Breast epithelium (tissue), 4 donors: ENCODE measurements around the gene MAF. TPM values are rescaled to one million over a fixed set of nuclear protein-coding genes. Genes with fewer than 3 reads are reported as not detected.

ENCODE experiments used
- DNase-seq, 2 donors: peaks; one replicate each; pipeline ENCODE4 v3.0.0-alpha.2; 2019; ENCODE audit warnings: low spot score in 2 of 2
- H3K27ac ChIP-seq, 2 donors: fragments of 200-600 bp; sonication (generic) in 1 of 2; one replicate each; pipeline ENCODE4 v1.5.1; 2016 to 2019; ENCODE audit warnings: mild to moderate bottlenecking in 1 of 2
- H3K27me3 ChIP-seq, 2 donors: fragments of 200-600 bp; sonication (generic) in 1 of 2; one replicate each; pipeline versions ENCODE4 v1.5.1 to v1.6.0; 2017 to 2019; ENCODE audit warnings: control low read depth in 1 of 2, mild to moderate bottlenecking in 1 of 2
- H3K36me3 ChIP-seq: fragments of 200-600 bp; one replicate; pipeline ENCODE4 v1.5.1; 2019
- H3K4me1 ChIP-seq, 2 donors: fragments of 200-600 bp; sonication (generic); one replicate each; pipeline ENCODE4 v1.5.1; 2016 to 2019; ENCODE audit warnings: control low read depth in 1 of 2
- H3K4me3 ChIP-seq, 3 donors: fragments of 200-600 bp; sonication (generic); 1 replicate in 2 of 3; 2 replicates in 1 of 3; pipeline ENCODE4 v1.5.1; 2016 to 2019; ENCODE audit warnings: mild to moderate bottlenecking in 3 of 3, moderate library complexity in 2 of 3
- H3K9me3 ChIP-seq, 2 donors: fragments of 200-600 bp; sonication (generic) in 1 of 2; one replicate each; pipeline ENCODE4 v1.5.1; 2016 to 2019; ENCODE audit warnings: control low read depth in 1 of 2
- CTCF ChIP-seq, 3 donors: fragments of 450-650 bp; IDR thresholded peaks; one replicate each; pipeline ENCODE4 v1.5.1; 2016 to 2017; ENCODE audit warnings: antibody characterized with exemption in 3 of 3, mild to moderate bottlenecking in 3 of 3, moderate library complexity in 3 of 3
- POLR2A ChIP-seq: fragments of 450-650 bp; IDR thresholded peaks from one replicate; pipeline ENCODE4 v1.6.1; 2016; ENCODE audit warnings: antibody characterized with exemption, mild to moderate bottlenecking, moderate library complexity
- POLR2AphosphoS5 ChIP-seq, 3 donors: sonication (generic); formaldehyde crosslinking; IDR thresholded peaks; one replicate each; pipeline ENCODE4 v1.6.1; 2017; ENCODE audit warnings: antibody characterized with exemption in 3 of 3
- intact Hi-C: fragments of 100-400 bp; cut with DNase I; formaldehyde crosslinking; loops from one replicate; pipeline ENCODE4 v1.15.1; 2023; ENCODE audit warnings: low total_unique reads
- total RNA-seq, 3 donors: library from RNA; depleted of rRNA; stranded (reverse); fragments of >200 nt; gene quantifications; one replicate each; pipeline ENCODE4 v1.1.0, GENCODE V29; 2016

MAF gene
- total RNA-seq, 3 donors from 2014 or later: 21.8 to 66.6 (median 37.0) TPM

GRCh38 chr16:79634298-79634697 is 33.8 kb upstream of the MAF start:
- Histone ChIP-seq H3K4me1 (no peaks in the 10 kb centered on the region), H3K27me3 (no peaks in the 10 kb centered on the region), H3K36me3 (no peaks in the 10 kb centered on the region), H3K27ac (no peak overlapping the region), H3K9me3 (no peaks in the 10 kb centered on the region), H3K4me3 (no peak overlapping the region)
- TF ChIP-seq POLR2A (no peak), POLR2AphosphoS5 (IDR thresholded peaks at IDR 0.05) (no peak), CTCF (IDR thresholded peaks at IDR 0.05) (no peak)
- intact Hi-C loops: no loop called here
- no peak for DNase-seq

GRCh38 chr16:79632289-79632688 is 31.8 kb upstream of the MAF start:
- intact Hi-C loops: no loop called here
- Histone ChIP-seq H3K36me3 (no peaks in the 10 kb centered on the region), H3K27me3 (no peaks in the 10 kb centered on the region), H3K9me3 (no peaks in the 10 kb centered on the region), H3K27ac (no peak overlapping the region), H3K4me3 (no peak overlapping the region), H3K4me1 (no peaks in the 10 kb centered on the region)
- no peak for DNase-seq
- TF ChIP-seq POLR2AphosphoS5 (IDR thresholded peaks at IDR 0.05) (no peak), CTCF (IDR thresholded peaks at IDR 0.05) (no peak), POLR2A (no peak)

DNA sequence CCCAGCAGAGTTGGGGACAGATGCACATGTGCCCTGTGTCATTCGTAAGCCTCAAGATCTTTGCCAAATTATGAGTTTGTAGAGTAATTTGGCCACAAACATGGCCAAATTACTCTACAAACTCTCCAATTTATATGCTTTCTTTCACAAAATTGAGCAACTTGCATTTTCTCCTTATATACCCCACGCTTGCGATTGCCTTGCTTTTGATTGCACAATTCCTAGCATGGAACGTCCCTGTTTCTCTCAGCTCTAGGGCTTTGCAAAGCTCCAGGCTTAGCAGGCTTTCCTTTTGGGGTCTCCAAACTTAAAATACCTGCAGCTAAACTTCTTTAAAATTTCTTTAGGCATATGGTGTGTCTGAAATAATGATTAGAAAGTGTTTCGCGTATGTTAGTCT is 28.5 kb upstream of the MAF start:
- Histone ChIP-seq H3K36me3 (no peaks in the 10 kb centered on the region), H3K9me3 (no peaks in the 10 kb centered on the region), H3K4me3 (no peak overlapping the region), H3K27me3 (no peaks in the 10 kb centered on the region), H3K4me1 (no peaks in the 10 kb centered on the region), H3K27ac (no peak overlapping the region)
- intact Hi-C loops: no loop called here
- no peak for TF ChIP-seq POLR2AphosphoS5 (IDR thresholded peaks at IDR 0.05)
- TF ChIP-seq CTCF (IDR thresholded peaks at IDR 0.05): no peak
- no peak for TF ChIP-seq POLR2A
- DNase-seq: no peak

DNA sequence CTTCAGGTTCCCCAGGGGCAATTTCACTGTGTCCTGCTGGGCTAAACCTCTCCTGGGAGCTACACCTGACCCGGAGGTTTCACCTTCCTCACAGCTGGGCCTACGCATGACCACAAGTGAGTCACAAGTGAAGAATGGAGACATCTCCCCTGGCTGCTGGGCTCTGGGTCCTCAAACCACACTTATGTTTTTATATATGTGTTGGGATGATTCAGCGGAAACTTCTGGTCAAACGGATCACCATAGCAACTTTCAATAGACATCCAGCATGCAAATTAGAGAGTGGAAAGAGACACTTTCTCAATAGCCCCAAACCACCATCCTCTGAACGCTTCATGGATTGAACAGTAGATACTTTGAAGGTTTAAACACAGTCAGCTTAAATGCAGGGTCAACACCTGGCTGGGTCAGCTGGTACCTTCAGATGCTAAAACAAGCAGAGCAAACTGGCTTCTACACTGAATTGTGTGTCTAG is 28.0 kb upstream of the MAF start:
- H3K36me3 ChIP-seq: no peaks in the 10 kb centered on the region

DNA sequence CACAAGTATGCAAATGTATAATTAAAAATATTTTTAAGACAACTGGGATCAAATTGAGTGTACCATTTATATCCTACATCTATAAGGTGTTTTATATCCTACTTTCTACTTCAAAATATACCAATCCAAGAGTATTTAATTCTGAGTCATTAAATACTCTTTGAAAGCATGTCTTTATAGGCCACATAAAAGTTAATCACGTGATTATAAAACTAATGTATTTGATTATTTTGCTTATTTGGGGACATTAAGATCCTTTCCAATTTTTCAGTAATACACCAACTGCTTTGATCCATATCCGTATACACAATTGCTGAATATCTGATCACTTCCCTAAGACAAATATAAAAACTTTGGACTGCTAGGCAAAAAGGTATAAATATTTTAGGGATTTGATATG is 26.6 kb upstream of the MAF start:
- intact Hi-C loops: no loop called here
- no peaks in the 10 kb centered on the region for H3K9me3 ChIP-seq
- H3K27me3 ChIP-seq: no peaks in the 10 kb centered on the region
- no peaks in the 10 kb centered on the region for H3K36me3 ChIP-seq
- no peak for DNase-seq
- no peak for TF ChIP-seq POLR2AphosphoS5 (IDR thresholded peaks at IDR 0.05)
- no peak for TF ChIP-seq POLR2A
- no peak for TF ChIP-seq CTCF (IDR thresholded peaks at IDR 0.05)
- H3K4me1 ChIP-seq: no peaks in the 10 kb centered on the region
- no peak overlapping the region for H3K4me3 ChIP-seq
- no peak overlapping the region for H3K27ac ChIP-seq

More for the DNA sequence above, 28.0 kb upstream of the MAF start:
- DNase-seq: no peak
- TF ChIP-seq POLR2AphosphoS5 (IDR thresholded peaks at IDR 0.05): no peak
- TF ChIP-seq CTCF (IDR thresholded peaks at IDR 0.05): no peak
- no peak for TF ChIP-seq POLR2A
- Histone ChIP-seq H3K4me3 (no peak overlapping the region), H3K27me3 (no peaks in the 10 kb centered on the region), H3K4me1 (no peaks in the 10 kb centered on the region), H3K27ac (no peak overlapping the region), H3K9me3 (no peaks in the 10 kb centered on the region)
- intact Hi-C loops: no loop called here
